ENCODE data around the gene CFAP58.

The CFAP58 gene

DNA sequence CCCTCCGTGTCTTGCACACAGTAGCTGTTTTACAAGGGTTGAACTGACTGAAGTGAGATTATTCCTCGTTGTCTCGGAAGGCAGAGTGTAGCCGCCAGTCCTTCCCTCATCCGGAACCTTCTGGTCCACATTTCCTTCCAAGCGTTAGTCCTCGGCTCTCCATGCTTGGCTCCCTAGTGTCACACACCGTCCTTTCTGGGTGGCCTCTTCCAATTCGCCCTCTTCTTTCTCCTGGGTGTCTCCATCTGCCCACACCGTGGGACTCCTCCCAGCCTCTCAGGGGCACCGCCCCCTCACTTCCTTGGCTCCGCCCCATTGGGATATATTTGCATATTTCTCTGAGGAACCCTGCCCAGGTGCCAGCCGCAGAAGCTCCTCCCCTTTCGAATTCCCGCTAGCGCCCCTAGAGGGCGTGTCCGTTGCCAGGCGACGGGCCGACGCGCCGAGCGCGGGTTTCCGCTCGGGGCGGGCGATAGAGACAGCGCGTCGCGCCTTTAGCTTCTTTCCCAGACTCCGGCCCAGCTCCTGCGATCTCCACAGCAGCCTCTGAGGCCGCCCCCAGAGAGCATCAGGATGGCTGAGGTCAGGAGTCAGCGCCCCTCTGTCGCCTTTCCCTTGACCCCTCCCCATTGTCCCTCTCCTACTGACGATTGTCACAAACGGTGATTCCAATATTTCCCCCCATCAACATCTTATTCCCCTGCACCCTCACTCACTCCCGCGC lies at the start of gene CFAP58:
CFAP58 (plus strand) TSS at position 509 of the 724 bp plus-strand sequence; CDS start at position 574, 65 bp downstream.
- DNase-seq (ENCODE audit: low read depth, low spot score), result peak; percentile 98

- DNase-seq (ENCODE audit: low read depth, low spot score), result no peak
These were observed 49.3 kb upstream of the CFAP58 start for GRCh38 chr10:104304356-104304745.

- DNase-seq (ENCODE audit: low read depth, low spot score), result no peak
These were observed 48.7 kb upstream of the CFAP58 start for GRCh38 chr10:104304927-104305326.

- DNase-seq (ENCODE audit: low read depth, low spot score), result no peak
These were observed 46.7 kb upstream of the CFAP58 start for GRCh38 chr10:104306897-104307296.

DNA sequence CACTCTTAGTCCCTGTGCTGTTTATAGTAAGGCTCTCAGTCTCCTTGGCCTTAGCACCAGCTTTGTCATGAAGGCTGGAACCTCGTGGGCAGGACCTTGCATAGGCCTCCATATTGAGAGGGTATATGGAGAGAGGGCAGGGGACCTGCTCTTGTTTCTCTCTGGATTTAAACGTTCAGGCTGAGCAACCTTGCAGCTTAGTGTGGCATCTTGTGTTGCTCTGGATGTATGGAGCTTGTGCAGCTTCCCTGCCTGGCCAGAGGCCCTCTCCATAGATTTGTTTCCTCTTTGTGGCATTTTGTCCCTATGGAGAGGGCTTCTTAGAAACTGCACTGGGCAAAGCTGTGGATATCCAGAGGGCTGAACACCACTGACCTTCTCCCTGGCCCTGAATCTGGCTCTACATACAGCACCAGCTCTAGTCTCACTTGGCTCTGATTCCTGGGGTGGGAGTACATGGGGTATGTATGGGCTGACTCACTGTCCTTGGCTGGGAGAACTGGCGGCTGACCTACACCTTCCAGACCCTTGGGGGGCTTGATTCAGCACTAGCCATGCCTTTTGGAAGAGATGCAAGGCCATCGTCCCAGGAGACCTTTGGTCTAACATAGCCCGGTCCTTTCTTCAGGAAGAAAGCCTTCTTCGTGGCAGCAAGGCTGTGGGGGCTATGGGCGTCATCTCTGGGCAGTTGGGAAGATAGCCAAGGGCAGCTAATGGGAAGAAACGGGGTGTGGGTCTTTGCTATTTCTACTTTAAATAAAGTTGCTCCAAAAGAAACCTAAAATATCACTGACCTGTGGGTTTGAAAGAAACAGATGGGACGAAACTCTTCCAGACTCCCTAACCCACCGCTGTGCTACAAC lies 45.8 kb upstream of the CFAP58 start:
- no peak for DNase-seq (ENCODE audit: low read depth, low spot score)

GRCh38 chr10:104308439-104308903 lies 45.2 kb upstream of the CFAP58 start:
- no peak for DNase-seq (ENCODE audit: low read depth, low spot score)

- DNase-seq (ENCODE audit: low read depth, low spot score), result no peak
These were observed 43.4 kb upstream of the CFAP58 start for GRCh38 chr10:104309980-104310978.

GRCh38 chr10:104311184-104311720 lies 42.4 kb upstream of the CFAP58 start:
- no peak for DNase-seq (ENCODE audit: low read depth, low spot score)

DNA sequence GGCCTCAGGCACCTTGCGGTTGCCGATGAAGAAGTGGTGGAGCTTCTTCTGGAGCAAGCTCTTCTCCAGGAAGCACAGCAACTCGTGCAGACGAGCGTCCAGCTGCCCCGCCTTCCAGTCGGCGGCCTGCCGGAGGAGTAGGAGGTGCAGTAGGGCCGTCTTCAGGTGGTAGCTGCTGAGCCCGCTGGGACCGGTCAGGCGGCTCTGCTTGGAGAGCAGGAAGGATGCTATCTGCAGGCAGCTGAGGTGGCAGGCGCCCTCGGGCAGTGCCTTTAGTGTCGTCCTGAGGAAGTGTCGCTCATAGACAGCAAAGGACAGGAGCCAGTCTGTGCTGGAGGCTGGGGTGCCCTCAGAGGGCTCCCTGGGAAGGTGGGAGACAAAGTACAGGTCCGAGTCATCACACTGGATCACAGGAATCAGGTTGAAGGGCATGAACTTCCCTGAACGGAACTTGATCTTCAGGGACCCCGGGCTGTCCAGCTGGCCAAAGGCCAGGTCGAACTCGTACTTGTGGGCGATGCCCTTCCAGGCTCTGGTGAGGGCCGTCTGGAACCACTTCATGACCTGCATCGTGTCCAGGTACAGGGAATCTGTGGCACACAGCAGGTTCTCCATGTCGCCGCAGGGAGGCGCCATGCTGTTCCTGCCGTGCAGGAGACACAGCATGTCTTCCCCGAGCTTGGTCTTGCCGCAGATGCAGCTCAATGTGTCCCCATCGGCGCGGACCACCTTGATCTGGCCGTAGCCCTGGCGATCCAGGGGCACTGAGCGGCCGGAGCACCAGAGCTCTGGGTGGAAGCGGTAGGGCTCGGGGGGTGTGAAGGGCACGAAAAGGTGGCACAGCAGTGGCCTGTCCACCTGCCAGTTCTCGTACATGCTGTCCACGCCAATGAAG lies 38.8 kb upstream of the CFAP58 start:
- no peak for DNase-seq (ENCODE audit: low read depth, low spot score)

GRCh38 chr10:104315486-104315921 lies 38.1 kb upstream of the CFAP58 start:
- no peak for DNase-seq (ENCODE audit: low read depth, low spot score)

DNA sequence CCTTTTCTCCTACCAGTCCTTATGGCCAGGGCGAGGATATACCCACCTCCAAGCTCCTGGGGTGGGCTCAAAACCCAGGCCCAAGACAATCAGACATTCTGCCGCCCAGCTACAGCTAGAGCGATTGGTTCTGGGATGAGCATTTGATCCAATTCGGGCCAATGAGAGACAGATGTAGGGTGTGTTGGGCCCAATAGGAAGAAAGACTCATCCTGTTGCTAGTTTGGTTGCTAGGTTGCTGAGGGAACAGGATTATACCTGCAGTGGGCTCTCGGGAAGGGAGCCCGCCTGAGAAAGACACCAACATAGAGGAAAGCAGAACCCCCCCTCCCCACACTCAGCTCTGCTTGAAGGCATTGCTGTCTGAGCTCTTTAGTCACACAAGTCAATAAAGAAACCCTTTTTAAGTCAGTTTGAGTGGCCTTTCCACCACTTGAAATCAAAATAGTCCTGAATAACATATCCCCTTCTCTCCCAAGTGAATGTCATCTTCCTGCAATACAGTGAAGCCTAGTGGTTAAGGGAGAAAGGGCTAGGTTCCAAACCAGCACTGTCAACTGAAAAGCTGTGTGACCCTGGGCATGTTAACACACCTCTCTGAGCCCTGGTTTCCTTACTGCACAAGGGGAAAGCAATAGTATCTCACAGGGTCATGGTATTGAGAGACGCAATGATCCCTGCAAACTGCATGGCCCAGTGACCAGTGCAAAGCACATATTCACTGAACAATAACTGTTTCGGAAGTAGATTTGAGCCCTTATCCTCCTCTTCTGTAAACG lies 37.1 kb upstream of the CFAP58 start:
- no peak for DNase-seq (ENCODE audit: low read depth, low spot score)

DNA sequence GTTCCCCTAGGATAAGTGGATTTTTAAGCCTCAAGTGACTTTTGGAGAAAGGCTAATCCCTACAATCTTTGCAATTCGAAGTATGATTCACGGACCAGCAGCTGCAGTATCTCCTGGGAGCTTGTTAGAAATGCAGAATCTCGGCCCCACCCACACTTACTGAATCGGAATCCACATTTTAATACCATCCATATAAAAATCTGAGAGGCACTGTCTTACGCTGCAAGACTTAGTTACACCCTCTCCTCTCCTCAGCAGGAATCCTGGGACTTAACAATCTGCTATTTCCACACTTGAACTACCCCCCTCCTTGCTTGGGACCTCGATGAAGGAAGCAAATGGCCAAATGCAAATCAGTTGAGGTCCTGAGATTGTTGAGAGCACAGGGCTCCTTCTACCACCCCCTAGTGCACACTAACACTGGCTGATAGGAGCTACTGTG lies 36.3 kb upstream of the CFAP58 start:
- no peak for DNase-seq (ENCODE audit: low read depth, low spot score)

GRCh38 chr10:104317726-104318299 lies 35.8 kb upstream of the CFAP58 start:
- no peak for DNase-seq (ENCODE audit: low read depth, low spot score)

DNA sequence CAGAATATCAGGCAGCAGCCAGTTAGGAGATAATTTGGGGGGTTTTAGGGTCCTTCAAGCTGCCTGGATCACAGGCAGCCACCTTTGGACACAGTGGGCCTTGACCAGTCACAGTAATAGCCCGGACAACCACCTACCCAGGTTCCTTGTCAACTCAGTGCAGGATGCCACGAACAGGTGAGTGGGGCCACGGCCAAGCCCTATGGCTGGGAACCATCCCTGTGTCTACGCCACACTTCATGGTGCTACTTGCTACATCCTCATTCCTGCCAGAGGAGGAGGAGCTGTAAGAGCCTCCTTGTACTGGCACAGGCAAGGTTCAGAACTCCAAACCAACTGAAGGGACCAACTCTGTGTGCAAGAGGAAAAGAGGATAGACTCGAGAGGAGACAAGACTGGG lies 35.3 kb upstream of the CFAP58 start:
- no peak for DNase-seq (ENCODE audit: low read depth, low spot score)

DNA sequence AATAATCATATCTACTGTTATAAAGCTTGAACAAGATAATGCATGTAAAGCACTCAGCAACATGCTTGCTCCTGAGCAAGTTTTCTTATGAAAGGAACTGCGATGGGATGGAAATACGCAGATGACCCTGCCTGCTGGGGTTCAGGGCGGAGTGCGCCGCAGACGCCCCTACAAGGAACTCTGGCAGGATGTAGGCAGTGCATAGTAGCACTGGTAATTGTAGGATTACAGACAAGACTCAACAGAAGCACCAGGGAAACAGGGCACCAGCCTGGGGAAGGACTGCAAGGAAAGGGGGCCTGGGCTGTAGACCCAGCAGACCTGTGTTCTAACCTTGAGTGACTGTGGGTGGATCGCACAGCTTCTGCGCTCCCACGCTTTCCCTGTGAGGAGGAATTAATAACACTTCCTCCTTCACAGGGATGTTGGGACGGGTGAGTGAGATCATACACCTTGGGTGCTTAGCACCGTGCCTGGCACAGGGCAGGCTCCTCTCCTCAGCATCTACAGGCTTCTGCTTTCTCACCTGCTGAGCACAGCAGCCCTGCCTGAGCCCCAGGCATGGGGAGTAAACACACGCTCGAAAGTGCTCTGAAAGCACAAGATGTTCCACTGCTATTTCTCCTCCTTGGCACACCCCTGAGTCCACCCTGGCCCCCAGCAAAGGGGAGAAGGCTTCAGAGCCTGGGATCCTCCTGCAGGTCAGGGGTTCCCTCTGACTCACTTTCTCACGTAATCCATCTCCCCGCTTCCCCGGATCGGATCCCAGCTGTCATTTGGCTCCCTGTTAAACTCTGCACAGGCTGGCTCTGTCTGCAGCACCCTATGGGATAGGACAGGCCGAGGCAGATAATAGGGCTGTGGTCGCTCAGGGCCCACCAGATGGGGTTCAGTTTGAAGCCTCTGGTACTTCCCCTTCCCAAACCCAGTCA lies 34.6 kb upstream of the CFAP58 start:
- DNase-seq (ENCODE audit: low read depth, low spot score), result no peak

DNA sequence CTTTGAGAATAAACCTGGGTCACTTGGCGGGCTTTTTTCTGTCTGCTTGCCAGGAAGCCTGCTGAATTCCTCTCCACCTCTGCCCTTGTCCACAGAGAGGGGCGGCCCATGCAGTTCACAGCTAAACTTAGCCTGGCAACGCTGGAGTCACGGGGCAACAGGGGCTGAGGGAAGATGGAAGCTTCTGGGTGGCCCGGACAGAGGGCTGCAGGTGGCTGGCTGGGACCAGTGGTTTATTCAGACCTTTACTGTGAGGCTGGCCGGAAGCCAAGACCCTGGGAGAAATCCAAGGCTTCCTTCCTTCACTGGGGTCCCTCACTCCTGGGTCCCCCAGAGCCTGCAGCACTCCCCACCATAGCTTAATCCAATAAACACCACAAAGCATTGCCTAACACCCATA lies 32.4 kb upstream of the CFAP58 start:
- DNase-seq (ENCODE audit: low read depth, low spot score), result no peak

DNA sequence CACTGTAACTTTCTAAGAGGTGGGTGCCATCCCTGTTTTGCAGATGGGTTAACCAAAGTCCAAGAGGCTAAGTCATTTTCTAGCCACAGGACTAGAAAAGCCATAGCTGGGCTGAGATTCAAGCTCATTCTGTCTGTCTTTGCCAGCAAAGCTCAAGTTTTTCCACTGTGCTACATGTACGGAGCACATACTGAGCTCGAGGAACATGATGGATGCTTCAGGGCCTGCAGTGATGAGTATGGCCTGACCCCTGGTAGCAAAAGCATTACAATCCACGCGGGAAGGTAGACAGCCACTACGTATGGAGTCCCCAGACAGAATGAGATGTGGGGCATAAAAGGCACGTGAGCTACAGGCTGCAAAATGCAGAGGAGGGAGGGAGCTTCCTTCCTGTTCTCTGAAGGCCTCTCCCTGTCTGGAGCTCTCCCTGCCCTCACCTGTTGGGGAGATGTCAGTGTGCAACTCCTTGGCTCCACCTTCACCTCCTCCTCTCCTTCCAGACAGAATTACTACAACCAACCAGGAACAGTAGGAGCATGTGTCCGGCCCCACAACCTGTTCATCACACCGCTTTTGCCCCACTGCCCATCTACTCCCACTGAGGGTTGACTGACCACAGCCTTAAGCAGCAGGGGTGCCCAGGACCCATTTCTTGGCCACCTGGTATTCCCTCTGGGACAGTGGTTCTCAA lies 31.8 kb upstream of the CFAP58 start:
- DNase-seq (ENCODE audit: low read depth, low spot score), result no peak
